Measurements from ENCODE around the gene XPC.

DNA sequence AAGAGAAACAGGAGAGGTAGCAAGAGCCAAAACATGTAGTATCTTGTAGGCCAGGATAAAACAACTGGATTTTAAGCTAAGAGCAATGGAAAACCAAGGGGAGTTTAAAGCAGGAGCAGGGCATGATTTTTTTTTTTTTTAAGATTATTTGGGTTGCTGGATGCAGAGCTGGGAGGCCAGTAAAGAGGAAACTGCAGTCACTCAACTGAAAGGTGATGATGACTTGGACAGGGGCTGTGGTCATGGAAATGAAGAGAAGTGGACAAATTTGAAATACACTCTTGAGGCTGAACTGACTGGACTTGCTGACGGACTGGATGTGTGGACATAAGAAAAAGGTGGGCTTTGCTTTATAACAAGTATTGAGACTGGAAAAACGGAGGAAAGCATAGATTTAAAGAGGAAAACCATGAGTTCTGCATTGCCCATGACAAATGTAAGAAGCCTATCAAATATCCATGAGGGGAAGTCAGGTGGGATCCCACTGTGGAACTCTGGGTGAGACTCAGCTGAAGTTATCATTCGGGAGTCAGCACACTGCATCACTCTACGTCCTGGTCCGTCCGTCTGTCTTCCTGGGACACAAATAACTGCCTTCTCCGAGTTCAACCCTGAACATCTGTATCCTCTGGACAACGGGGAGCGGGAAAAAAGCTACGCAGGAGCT, 688 bp downstream of the XPC start:
- TF ChIP-seq POLR2A (IDR thresholded peaks at IDR 0.05; ENCODE audit: low read length) = no peak
- TF ChIP-seq GATA1 (IDR thresholded peaks at IDR 0.05; ENCODE audit: low read depth, low read length) = no peak
